GM19351 (cell line): ENCODE data around the gene TCIRG1.

Experiments used
- ATAC-seq: cut with Tn5 transposase; IDR thresholded peaks from one replicate; pipeline ENCODE4 v1.9.1; 2021; ENCODE audit warnings: mild to moderate bottlenecking, moderate library complexity; ENCODE audit not compliant: unreplicated experiment

The TCIRG1 gene

DNA sequence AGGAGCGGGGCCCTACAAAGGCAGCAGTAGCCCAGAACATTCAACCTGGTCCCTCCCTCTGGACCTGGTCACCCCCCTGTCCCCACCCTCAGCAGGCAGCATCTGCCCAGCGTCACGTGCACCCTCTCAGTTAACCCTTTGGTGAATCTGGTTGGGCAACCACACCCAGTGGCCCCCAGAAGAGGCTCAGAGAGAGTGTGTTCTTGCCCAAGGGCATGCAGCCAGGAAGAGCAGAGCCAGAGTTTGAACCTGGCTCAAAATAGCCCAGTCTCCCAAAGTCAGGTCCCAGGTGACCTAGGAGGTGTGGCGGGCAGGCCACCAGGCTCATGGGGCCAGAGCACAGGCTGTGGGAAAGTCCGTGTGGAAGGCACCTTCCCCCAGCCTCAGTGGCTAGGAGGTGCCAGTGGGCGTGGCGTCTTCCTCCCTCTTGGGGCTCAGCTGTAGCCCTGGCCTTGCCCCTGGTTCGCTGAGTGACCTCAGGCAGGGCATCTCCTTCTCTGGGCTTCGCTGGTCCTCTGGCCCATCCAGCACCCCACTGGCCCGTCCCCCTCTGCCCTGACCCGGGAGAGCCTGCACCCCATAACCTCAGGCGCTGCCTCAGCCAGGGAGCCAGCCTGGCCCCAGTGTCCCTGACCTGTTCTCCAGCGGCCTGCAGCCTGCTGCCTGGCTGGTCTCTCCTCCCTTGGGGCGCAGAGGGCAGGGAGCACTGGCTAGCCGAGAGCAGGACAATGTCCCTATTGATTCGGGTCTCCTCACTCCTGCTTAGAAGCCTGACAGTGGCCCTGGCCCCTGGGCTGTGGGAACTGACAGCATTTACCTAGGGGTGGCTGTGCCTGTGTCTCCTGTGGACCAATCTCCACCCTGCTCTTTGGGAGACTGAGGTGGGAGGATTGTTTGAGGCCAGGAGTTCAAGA is 21.7 kb upstream of the TCIRG1 start:
- no peak for ATAC-seq

DNA sequence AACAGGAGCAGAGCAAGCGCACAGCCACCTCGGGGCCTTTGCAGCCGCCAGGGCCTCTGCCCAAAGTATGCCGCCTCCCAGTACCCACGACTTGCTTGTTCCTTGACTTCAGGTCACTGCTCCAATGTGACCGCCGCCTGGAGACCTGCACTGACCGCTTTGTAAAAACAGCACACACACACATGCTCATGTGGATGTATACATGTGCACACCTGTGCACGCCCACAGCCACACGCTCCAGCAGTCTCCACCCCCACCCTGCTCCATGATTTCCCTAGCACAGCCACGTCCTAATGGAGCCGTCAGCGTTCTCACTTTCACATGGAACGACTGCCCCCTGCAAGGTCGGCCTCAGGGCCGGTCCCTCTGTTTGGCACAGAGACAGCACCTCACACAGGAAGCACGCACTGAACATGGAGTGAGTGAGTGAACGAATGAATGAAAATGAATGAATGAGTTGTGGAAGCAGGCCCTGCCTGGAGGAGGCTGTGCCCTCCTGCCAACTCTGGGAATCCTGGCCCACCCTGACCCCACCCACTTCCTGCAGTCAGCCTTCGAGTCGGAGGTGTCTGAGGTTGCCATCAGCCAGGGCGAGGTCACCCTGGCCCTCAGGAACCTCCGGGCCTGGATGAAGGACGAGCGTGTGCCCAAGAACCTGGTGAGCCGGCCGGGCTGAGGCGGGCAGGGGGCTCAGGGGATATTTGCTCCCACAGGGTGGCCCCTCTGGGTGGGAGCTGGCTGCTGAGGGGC is 20.7 kb upstream of the TCIRG1 start:
- ATAC-seq = no peak

DNA sequence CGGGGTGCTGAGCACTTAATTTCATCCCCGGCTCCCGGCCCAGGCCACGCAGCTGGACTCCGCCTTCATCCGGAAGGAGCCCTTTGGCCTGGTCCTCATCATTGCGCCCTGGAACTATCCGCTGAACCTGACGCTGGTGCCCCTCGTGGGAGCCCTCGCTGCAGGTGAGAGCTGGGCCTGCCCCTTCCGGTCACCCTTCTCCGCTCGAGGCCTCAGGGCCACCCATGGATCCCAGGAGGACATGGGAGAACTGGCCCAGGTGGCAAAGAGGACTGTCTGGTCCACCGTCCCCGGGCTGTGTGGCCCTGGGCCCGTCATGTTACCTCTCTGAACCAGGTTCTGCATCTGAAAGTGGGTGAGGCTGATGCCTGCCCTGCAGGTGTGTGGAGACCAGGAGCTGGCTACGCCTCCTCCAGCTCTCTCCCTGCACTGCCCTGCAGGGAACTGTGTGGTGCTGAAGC is 20.1 kb upstream of the TCIRG1 start:
- no peak for ATAC-seq

DNA sequence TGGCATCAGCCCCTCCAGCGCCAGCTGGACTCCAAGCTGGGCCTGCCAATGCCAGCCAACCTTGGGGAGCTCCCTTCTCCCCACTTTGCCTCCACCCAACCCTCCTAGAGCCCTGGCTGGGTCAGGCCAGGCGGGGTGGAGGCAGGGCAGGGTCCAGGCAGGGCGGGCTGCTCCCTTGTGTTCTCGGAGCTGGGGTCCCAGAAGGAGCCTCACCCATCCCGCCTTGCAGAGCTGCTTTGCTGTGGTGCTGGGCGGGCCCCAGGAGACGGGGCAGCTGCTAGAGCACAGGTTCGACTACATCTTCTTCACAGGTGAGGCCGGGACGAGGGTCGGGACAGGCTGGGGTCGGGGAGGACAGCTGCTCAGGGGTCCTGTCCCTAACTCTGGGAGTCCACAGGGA is 19.3 kb upstream of the TCIRG1 start:
- no peak for ATAC-seq

DNA sequence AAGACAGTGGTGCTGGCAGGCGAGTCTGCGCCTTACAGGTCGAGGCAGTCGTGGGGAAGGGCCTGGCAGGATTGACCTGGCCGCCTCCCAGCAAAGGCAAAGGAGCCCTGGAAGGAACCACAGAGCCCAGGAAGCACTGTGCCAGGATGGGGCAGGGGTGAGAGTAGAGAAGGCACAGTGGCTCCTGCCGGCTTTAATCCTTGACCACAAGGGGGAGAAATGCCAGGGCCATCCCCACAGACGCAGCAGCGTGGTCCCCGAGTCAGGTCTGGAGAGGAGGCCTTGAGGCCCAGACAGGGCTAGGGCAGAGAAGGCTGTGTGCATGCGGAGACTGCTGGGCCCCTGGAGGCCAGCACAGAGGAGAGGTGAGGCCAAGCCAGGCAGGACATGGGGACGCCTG is 18.2 kb upstream of the TCIRG1 start:
- ATAC-seq = no peak

DNA sequence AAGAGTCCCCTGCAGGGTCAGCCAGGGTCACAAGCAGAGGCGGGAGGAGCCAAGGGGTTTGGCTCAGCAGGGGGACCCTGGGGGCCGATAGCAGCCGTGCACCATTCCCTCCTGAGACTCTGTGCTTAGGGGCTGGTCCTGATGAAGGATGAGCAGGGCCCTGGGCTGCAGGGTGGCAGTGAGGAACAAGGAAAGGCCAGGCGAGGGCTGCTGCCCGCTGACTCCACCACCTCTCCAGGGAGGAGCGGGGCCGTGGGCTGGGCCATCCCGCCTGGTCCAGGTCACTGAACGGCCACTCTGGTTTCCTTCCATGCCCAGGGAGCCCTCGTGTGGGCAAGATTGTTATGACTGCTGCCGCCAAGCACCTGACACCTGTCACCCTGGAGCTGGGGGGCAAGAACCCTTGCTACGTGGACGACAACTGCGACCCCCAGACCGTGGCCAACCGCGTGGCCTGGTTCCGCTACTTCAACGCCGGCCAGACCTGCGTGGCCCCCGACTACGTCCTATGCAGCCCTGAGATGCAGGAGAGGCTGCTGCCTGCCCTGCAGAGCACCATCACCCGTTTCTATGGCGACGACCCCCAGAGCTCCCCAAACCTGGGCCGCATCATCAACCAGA is 17.5 kb upstream of the TCIRG1 start:
- ATAC-seq = no peak

DNA sequence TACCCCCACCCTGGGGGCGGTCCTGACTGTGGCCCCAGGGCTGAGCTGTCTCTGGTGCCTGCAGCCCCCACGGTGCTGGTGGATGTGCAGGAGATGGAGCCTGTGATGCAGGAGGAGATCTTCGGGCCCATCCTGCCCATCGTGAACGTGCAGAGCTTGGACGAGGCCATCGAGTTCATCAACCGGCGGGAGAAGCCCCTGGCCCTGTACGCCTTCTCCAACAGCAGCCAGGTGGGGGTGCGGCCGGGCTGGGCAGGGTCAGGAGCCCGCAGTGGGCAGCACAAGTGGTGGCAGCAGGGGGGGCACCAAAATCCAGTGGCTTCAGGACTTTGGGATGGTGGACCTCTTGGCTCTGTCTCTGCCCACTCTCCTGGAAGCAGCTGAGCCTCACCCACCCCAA is 16.3 kb upstream of the TCIRG1 start:
- no peak for ATAC-seq

DNA sequence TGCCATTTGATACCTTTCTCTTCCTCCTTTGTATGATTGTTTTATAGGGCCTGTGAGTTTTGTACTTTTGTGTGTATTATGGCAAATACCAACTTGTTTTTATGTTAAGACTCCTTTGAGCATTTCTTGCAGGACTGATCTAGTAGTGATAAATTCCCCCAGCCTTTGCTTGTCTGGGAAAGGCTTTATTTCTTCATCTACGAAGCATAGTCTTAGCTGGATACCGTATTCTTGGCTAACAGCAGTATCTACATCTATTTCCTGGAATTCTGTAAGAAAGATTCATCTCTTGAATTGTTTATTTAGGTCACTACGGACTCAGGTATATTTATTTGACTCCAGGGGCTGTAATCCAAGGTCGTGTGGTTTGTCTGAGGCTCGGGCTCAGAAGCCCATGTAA is 14.3 kb upstream of the TCIRG1 start:
- ATAC-seq = no peak

DNA sequence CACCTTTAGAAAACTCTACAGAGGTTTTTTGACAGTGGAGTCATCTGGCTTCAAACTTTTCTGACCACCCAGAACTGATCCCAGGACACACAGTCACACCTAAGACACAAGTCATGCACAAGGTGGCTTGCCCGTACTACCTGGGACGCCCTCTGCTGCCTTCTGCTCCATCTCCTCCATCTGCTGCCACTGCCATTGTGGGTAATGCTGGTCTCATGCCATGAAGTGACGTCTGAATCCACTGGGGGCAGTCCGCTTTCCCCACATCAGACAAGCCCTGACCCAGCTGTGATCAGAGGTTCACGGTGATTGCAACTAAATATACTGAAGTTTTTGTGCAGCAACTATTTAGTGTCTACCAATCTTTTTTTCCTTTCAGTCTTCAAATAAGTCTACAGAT is 13.8 kb upstream of the TCIRG1 start:
- no peak for ATAC-seq

DNA sequence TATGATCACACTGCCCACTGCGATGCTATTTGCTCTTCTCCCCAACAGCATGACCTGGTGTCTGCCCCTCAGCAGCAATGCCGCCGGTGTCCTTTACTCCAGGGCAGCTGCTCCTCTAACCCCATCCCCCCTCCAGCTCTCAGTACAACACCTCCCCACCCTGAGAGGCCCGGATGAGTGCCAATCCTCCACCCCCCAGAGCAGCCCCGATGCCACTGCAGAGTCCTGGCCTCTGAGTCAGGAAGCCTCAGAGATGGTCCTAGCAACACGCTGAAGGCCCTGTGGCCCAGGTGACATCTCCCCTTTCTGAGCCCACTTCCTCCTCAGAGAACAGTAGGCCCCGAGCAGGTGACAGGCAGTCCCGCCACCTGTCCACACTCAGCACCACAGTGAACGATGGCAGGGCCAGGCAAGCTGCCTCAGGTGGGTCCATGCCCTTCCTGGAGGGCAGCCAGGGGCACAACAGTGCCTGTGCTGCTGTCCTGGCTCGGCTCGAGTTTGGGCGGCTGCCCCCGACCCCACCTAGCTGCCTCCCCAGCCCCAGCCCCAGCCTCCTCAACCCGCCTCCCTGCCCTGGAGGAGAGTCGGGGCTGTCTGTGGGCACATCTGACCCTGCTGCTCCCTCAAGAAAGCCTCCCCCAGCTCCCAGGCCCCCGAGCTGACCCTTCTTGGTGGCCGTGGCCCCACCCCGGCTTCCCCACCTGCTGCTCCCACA is 12.3 kb upstream of the TCIRG1 start:
- ATAC-seq = no peak

DNA sequence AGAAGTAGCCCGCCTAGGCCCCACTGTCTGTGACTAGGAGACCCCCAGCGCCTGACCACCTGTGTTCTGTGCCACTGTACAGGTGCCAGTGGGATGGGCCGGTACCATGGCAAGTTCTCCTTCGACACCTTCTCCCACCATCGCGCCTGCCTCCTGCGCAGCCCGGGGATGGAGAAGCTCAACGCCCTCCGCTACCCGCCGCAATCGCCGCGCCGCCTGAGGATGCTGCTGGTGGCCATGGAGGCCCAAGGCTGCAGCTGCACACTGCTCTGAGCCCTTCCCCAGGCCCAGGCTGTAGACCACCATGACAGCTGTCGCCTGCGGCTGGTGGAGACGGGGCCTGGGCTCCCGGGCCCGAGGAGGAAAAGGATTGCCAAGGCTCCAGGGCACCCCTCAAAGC is 11.2 kb upstream of the TCIRG1 start:
- no peak for ATAC-seq

DNA sequence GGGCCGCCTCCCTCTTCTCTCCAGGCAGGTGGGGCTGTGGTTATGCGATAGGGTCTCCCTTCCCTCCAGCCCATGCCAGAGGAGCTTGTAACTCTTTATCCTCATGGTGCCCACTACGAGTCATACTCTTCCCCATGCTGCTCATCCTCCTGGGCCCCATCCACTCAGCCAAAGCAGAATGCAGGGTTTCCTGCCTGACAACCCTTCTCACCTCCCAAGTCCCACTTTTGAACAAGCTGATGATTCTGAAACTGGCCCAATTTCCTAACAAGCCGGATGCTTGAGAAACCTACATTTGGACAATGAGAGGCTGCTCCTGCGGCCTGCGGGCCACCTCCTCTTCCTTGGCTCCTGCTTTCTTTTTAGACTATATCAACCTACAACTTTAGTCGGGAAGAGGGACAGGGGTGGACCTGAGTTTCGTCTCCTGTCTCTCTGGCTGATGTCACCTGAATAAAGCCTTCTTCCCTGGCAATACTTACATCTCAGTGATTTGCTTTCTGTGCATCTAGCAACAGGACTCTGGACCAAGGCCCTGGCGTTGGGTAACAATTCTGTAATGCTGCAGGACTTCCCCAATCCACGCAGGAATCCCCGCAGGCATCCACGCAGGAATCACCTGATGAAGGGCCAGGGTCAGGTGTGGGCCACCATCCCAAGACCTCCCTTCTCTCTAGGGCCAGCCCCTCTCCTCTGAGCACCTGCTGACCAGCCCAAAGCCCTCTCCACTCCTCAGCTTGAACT is 9.9 kb upstream of the TCIRG1 start:
- no peak for ATAC-seq

DNA sequence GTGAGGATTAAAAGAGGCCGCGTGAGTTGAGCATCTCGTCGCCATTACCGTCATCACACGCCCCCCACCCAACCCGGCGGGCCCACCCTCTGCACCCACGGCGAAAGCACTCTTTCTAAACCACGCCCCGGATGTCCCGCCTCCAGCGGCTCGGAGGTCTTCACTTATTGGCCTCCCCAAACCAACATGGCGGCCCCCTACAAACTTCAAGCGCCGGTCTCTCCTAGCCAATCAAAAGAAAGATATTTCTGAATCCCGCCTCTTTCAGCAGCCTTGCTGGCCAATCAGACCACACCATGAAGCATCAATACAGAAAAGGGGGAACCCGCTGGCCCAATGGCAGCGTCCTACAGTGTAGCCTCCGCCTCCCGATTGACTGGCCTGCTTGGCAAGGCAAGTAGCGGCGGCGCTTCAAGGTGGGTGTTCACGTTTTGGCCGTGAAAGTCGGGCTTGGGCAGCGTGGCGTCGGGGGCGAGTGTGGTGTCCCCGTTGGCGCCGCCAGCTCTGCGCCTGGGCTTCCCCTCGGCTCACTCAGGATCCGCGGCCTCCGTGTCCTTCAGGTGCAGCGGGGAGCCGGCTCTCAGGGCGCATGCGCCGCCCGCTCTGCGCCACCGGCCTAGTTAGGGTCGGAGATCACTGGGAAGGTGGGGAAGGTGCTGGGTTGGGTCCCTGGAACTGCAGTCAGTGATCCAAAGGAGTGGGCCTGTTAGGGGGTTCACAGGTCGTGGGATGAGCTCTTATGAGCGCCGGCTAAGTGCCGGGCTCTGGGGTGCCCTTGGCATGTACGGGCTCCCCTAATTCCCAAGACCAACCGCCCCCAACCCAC is 8.3 kb upstream of the TCIRG1 start, which contains the start of gene NDUFS8:
Gene NDUFS8 (plus strand): TSS at position 364 of the 826 bp plus-strand sequence. CDS start 1,471 bp downstream, outside the sequence.
- peak; percentile 97 for ATAC-seq

DNA sequence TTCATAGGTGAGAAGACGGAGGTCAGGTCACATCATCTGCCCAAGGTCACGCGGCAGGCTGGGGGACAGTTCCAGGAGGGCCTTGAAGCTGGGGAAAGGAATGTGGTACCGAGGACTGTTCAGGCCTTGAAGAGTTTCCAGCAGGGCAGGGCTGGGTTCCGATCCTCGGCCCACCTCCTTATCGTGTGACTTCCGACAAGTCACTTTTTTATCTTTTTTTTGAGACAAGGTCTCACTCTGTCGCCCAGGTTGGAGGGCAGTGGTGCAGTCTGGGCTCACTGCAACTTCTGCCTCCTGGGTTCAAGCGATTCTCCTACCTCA is 7.7 kb upstream of the TCIRG1 start:
- no peak for ATAC-seq

DNA sequence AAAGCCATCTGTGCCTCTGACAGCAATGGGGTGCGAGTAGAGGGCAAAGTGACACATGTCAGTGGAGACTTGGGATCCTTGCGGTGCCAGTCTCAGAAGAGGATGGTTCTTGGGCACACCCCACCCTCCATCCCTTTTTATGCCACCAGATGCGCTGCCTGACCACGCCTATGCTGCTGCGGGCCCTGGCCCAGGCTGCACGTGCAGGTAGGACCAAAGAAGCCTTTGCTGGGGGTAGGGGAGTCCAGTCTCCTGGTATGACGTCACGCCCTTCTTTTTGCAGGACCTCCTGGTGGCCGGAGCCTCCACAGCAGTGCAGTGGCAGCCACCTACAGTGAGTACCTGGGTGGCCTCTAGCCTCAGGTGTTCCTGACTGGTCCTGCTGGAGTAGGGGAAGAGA is 6.8 kb upstream of the TCIRG1 start:
- no peak for ATAC-seq

DNA sequence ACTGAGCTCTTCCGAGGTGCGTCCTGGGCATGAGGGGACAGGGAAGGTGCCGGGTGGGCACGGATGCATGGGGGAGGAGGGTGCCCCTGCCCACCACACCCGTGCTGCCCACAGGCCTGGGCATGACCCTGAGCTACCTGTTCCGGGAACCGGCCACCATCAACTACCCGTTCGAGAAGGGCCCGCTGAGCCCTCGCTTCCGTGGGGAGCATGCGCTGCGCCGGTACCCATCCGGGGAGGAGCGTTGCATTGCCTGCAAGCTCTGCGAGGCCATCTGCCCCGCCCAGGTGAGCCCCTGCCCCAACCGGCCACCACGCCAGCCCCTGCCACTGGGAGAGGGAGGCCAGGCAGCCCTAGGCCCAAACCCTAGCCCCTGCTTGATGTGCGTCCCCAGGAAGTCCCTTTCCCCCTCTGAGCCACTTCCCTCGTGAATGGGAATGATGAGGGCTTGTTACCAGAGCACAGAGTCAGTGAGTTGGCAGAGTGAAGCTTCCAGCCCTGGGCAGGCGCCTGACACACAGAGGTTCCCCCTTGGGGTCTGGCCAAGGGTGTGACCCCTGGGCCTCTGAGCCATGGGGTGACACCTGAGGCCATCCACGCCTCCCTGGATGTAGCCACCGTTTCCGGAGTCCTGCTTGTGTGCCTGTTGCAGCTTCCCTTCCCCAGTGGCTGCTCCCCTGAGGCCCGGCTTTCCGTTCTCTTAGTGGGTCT is 5.7 kb upstream of the TCIRG1 start:
- ATAC-seq = no peak

DNA sequence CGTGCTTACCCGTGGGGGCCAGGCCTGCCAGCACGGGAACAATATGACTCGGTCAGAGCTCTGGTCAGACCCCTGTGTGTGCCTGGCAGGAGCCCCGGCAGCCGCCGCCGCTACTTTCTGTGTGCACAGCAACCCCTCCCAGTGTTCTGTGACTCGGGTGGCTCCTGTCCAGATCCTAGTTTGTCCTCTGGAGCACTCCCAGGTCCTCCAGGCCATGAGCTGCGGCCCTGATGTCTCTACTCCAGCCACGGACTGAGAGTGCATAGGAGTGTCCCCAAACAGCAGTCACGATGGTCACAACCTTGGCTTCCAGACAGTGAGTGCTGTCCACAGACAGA is 5.1 kb upstream of the TCIRG1 start:
- no peak for ATAC-seq

DNA sequence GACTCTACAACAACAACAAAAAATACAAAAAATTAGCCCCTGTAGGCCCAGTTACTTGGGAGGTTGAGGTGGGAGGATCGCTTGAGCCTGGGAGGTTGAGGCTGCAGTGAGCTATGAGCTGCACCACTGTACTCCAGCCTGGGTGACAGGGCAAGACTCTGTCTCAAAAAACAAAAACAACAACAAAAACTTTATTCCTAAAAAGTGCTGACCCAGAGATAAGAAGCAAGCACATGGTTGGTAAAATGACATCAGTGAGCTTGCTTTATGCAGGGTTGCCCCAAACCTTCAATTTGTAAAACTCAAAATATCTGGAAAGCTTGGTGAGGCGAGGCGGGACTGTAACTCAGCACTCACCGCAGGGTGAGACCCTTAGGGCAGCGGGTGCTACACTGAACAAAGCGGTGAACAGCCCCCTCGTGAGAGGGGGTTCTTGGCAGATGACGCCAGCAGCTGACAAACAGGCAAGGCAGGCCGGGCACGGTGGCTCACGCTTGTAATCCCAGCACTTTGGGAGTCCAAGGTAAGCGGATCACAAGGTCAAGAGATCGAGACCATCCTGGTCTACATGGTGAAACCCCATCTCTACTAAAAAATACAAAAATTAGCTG is 3.5 kb upstream of the TCIRG1 start:
- ATAC-seq = no peak
